Measurements from ENCODE around the gene FZD7. TPM values are rescaled to one million over a fixed set of nuclear protein-coding genes. Genes with fewer than 3 reads are reported as not detected.

The FZD7 gene
- polyA plus RNA-seq, 10 donors = 22.6 to 38.9 (median 29.8) TPM

GRCh38 chr2:202064171-202064880, 30.7 kb downstream of the FZD7 start:
- peak; percentile 84 to 92 (median 84) for DNase-seq

- DNase-seq = no peak
Measured at GRCh38 chr2:202064881-202065230, 31.2 kb downstream of the FZD7 start.

- DNase-seq = no peak
Measured at GRCh38 chr2:202065876-202066275, 32.2 kb downstream of the FZD7 start.

- no peak for DNase-seq
Measured at GRCh38 chr2:202066875-202067274, 33.2 kb downstream of the FZD7 start.

- DNase-seq = no peak
Measured at GRCh38 chr2:202067589-202067988, 33.9 kb downstream of the FZD7 start.

GRCh38 chr2:202069170-202070067, 35.8 kb downstream of the FZD7 start:
- DNase-seq = peak in 1 of 3 donors; percentile 61

GRCh38 chr2:202071107-202071506, 37.5 kb downstream of the FZD7 start:
- DNase-seq = no peak

- no peak for DNase-seq
Measured at GRCh38 chr2:202072226-202072625, 38.6 kb downstream of the FZD7 start.

GRCh38 chr2:202072737-202073401, 39.2 kb downstream of the FZD7 start, which contains the start of gene KIAA2012:
TSS of gene KIAA2012 (plus strand) at chr2:202073255. CDS start at chr2:202073628, 373 bp downstream.
- no peak for DNase-seq

GRCh38 chr2:202074324-202074723, 40.7 kb downstream of the FZD7 start:
- no peak for DNase-seq

- no peak for DNase-seq
Measured at GRCh38 chr2:202079310-202079709, 45.7 kb downstream of the FZD7 start.

GRCh38 chr2:202084265-202084664, 50.6 kb downstream of the FZD7 start:
- DNase-seq = no peak

Other genes with a start within 250 kb of the FZD7 start
- gene CDK15, start 227.3 kb upstream of the FZD7 start, polyA plus RNA-seq (ENCODE audit: insufficient read length in 10 of 10) = 1 to 10 TPM in 7 of 10 donors, under 1 TPM in 3; 0.67 to 2.7 (median 1.2) TPM
- under 1 TPM; 0.08 to 0.92 (median 0.17) TPM for gene KIAA2012, start 39.4 kb downstream of the FZD7 start, polyA plus RNA-seq (ENCODE audit: insufficient read length in 10 of 10)
- 100 to 1,000 TPM; 104 to 122 (median 110) TPM for gene SUMO1, start 204.7 kb downstream of the FZD7 start, polyA plus RNA-seq (ENCODE audit: insufficient read length in 10 of 10)
- 10 to 100 TPM; 54.4 to 81.5 (median 68.6) TPM for gene NOP58, start 231.9 kb downstream of the FZD7 start, polyA plus RNA-seq (ENCODE audit: insufficient read length in 10 of 10)